H9 (cell line): Measurements from ENCODE around the gene IFFO2. TPM values are rescaled to one million over a fixed set of nuclear protein-coding genes. Genes with fewer than 3 reads are reported as not detected.

Source experiments
- DNase-seq: peaks from one replicate; pipeline ENCODE4 v3.0.0-alpha.2; 2017
- H2AFZ ChIP-seq: one replicate; pipeline ENCODE4 v1.6.1; 2013; ENCODE audit warnings: mild to moderate bottlenecking, low read length, control low read depth, moderate library complexity
- H2AK5ac ChIP-seq: 2 replicates; pipeline ENCODE4 v1.6.1; 2013; ENCODE audit warnings: low read length, control low read depth, mixed read lengths; ENCODE audit not compliant: insufficient read length
- H2BK120ac ChIP-seq: one replicate; pipeline ENCODE4 v1.6.1; 2013; ENCODE audit warnings: low read depth, mild to moderate bottlenecking, low read length, control low read depth, inconsistent platforms; ENCODE audit not compliant: poor library complexity, severe bottlenecking
- H2BK12ac ChIP-seq: 2 replicates; pipeline ENCODE4 v1.6.1; 2013; ENCODE audit warnings: low read length, control low read depth, mixed read lengths, low read depth; ENCODE audit not compliant: insufficient read length
- H2BK15ac ChIP-seq: 2 replicates; pipeline ENCODE4 v1.6.1; 2013; ENCODE audit warnings: low read depth, low read length, control low read depth
- H2BK20ac ChIP-seq: one replicate; pipeline ENCODE4 v1.6.1; 2013; ENCODE audit warnings: low read depth, mild to moderate bottlenecking, low read length, control low read depth, inconsistent platforms; ENCODE audit not compliant: poor library complexity, severe bottlenecking
- H2BK5ac ChIP-seq: 2 replicates; pipeline ENCODE4 v1.6.1; 2013; ENCODE audit warnings: low read length, control low read depth, mixed read lengths; ENCODE audit not compliant: insufficient read length
- H3K14ac ChIP-seq: 2 replicates; pipeline ENCODE4 v1.6.1; 2013; ENCODE audit warnings: low read length, control low read depth; ENCODE audit not compliant: insufficient read depth
- H3K18ac ChIP-seq: 2 replicates; pipeline ENCODE4 v1.6.1; 2013; ENCODE audit warnings: low read depth, mild to moderate bottlenecking, mixed read lengths, low read length, control low read depth; ENCODE audit not compliant: insufficient read length
- H3K23ac ChIP-seq: 2 replicates; pipeline ENCODE4 v1.6.1; 2013; ENCODE audit warnings: low read length, control low read depth, mixed read lengths, low read depth; ENCODE audit not compliant: insufficient read length
- H3K23me2 ChIP-seq: 2 replicates; pipeline ENCODE4 v1.6.1; 2013; ENCODE audit warnings: low read depth, mild to moderate bottlenecking, mixed read lengths, low read length, control low read depth; ENCODE audit not compliant: insufficient read length, poor library complexity, severe bottlenecking
- H3K27ac ChIP-seq: 2 replicates; pipeline ENCODE4 v1.5.1; 2013; ENCODE audit warnings: low read length, control low read depth, mixed read lengths, low read depth; ENCODE audit not compliant: insufficient read length
- H3K27me3 ChIP-seq: 2 replicates; pipeline ENCODE4 v1.6.1; 2013; ENCODE audit warnings: low read length, control low read depth, inconsistent platforms; ENCODE audit not compliant: insufficient read depth
- H3K4ac ChIP-seq: 2 replicates; pipeline ENCODE4 v1.6.1; 2013; ENCODE audit warnings: low read depth, mild to moderate bottlenecking, control low read depth, inconsistent platforms, low read length, moderate library complexity
- H3K4me1 ChIP-seq: 2 replicates; pipeline ENCODE4 v1.6.1; 2013; ENCODE audit warnings: low read length, control low read depth, inconsistent platforms; ENCODE audit not compliant: insufficient read depth
- H3K4me2 ChIP-seq: 2 replicates; pipeline ENCODE4 v1.6.1; 2013; ENCODE audit warnings: low read length, control low read depth, mixed read lengths; ENCODE audit not compliant: insufficient read length, insufficient read depth
- H3K56ac ChIP-seq: 2 replicates; pipeline ENCODE4 v1.6.1; 2013; ENCODE audit warnings: low read depth, mild to moderate bottlenecking, mixed read lengths, low read length, control low read depth; ENCODE audit not compliant: insufficient read length
- H3K79me1 ChIP-seq: 2 replicates; pipeline ENCODE4 v1.6.1; 2013; ENCODE audit warnings: low read depth, mild to moderate bottlenecking, moderate library complexity, low read length, control low read depth, inconsistent platforms; ENCODE audit not compliant: insufficient read depth, poor library complexity, severe bottlenecking
- H3K79me2 ChIP-seq: 2 replicates; pipeline ENCODE4 v1.6.1; 2013; ENCODE audit warnings: low read length, control low read depth, inconsistent platforms; ENCODE audit not compliant: insufficient read depth
- H3K9ac ChIP-seq: 2 replicates; pipeline ENCODE4 v1.6.1; 2013; ENCODE audit warnings: low read length, control low read depth, mixed read lengths; ENCODE audit not compliant: insufficient read length; ENCODE audit errors: extremely low read depth
- H3K9me3 ChIP-seq: one replicate; pipeline ENCODE4 v1.6.1; 2013; ENCODE audit warnings: low read depth, low read length, inconsistent platforms; ENCODE audit not compliant: control insufficient read depth
- H3T11ph ChIP-seq: one replicate; pipeline ENCODE4 v1.6.1; 2013; ENCODE audit warnings: mild to moderate bottlenecking, low read length, control low read depth, inconsistent platforms
- H4K20me1 ChIP-seq: one replicate; pipeline ENCODE4 v1.6.1; 2013; ENCODE audit not compliant: control insufficient read depth, insufficient read length, insufficient read depth
- H4K5ac ChIP-seq: 2 replicates; pipeline ENCODE4 v1.6.1; 2013; ENCODE audit warnings: low read depth, mild to moderate bottlenecking, mixed read lengths, low read length, control low read depth; ENCODE audit not compliant: insufficient read length
- H4K8ac ChIP-seq: replicated peaks from 2 replicates; pipeline ENCODE4 v1.6.1; 2013; ENCODE audit warnings: low read length, control low read depth, mixed read lengths, low read depth; ENCODE audit not compliant: insufficient read length
- H4K91ac ChIP-seq: 2 replicates; pipeline ENCODE4 v1.6.1; 2013; ENCODE audit warnings: low read depth, mild to moderate bottlenecking, moderate library complexity, mixed read lengths, low read length, control low read depth; ENCODE audit not compliant: insufficient read length
- H3K27ac Mint-ChIP-seq, 3 experiments: 2 replicates in 2 of 3; 3 replicates in 1 of 3; pipeline ENCODE4 v1.8.0; 2020 to 2021; ENCODE audit warnings: mixed read lengths in 3 of 3, mild to moderate bottlenecking in 1 of 3, moderate library complexity in 1 of 3
- H3K27me3 Mint-ChIP-seq: 2 replicates; pipeline ENCODE4 v1.8.0; 2021; ENCODE audit warnings: low read depth, mild to moderate bottlenecking, moderate library complexity, mixed read lengths
- H3K36me3 Mint-ChIP-seq, 3 experiments: 2 replicates in 2 of 3; 3 replicates in 1 of 3; pipeline ENCODE4 v1.8.0; 2020 to 2021; ENCODE audit warnings: low read depth in 3 of 3, mixed read lengths in 3 of 3; ENCODE audit not compliant: insufficient read depth in 1 of 3
- H3K4me1 Mint-ChIP-seq, 2 experiments: 2 replicates each; pipeline ENCODE4 v1.8.0; 2020; ENCODE audit warnings: mixed read lengths in 2 of 2
- H3K4me3 Mint-ChIP-seq, 2 experiments: 2 replicates in 1 of 2; 3 replicates in 1 of 2; pipeline ENCODE4 v1.8.0; 2020 to 2021; ENCODE audit warnings: mild to moderate bottlenecking in 2 of 2, mixed read lengths in 2 of 2, moderate library complexity in 1 of 2
- H3K9me3 Mint-ChIP-seq, 2 experiments: 2 replicates in 1 of 2; 3 replicates in 1 of 2; pipeline ENCODE4 v1.8.0; 2020; ENCODE audit warnings: mild to moderate bottlenecking in 2 of 2, mixed read lengths in 2 of 2, moderate library complexity in 1 of 2
- CTCF ChIP-seq: fragments of 200-600 bp; sonication (generic); conservative IDR thresholded peaks from 3 replicates; pipeline ENCODE4 v1.8.0; 2021; ENCODE audit warnings: antibody characterized with exemption, mild to moderate bottlenecking
- WGBS: extraction: QIAGEN DNeasy Blood & Tissue Kit; methylation state at CpG from one replicate; pipeline ENCODE4 v1.1.7; 2013; ENCODE audit warnings: missing lambda C conversion rate, low lambda C conversion rate, mixed read lengths; ENCODE audit not compliant: insufficient read length; ENCODE audit errors: extremely low coverage; 5-methylcytosine and 5-hydroxymethylcytosine counted together
- total RNA-seq: library from RNA; stranded (reverse); gene quantifications from 2 replicates; pipeline ENCODE4 v1.2.1, GENCODE V29; 2021

The IFFO2 gene
- total RNA-seq, 1 experiment from 2014 or later: 3.6 TPM

- Histone ChIP-seq H3K9ac (no peak overlapping the region), H4K8ac (peak overlapping the region; percentile 2), H3K9me3 (no peaks in the 10 kb centered on the region), H4K5ac (peak overlapping the region; percentile 13), H3K4ac (no peak overlapping the region), H3T11ph (no peak overlapping the region), H2BK12ac (no peak overlapping the region), H4K91ac (no peak overlapping the region), H3K4me2 (no peak overlapping the region), H3K23ac (no peak overlapping the region), H3K4me1 (no peaks in the 10 kb centered on the region), H2BK15ac (no peak overlapping the region), H3K27me3 (no peaks in the 10 kb centered on the region; the same call in 1 of the 2 replicates), H3K14ac (no peak overlapping the region), H3K27ac (no peak overlapping the region), H3K79me2 (no peaks in the 10 kb centered on the region), H3K23me2 (no peaks in the 10 kb centered on the region), H2BK20ac (no peak overlapping the region), H2AK5ac (no peak overlapping the region), H2AFZ (no peak overlapping the region), H2BK120ac (no peak overlapping the region), H4K20me1 (no peaks in the 10 kb centered on the region), H3K56ac (peak overlapping the region; percentile 23), H3K18ac (no peak overlapping the region), H3K79me1 (no peaks in the 10 kb centered on the region), H2BK5ac (no peak overlapping the region)
- TF ChIP-seq CTCF: no peak
- DNase-seq: no peak
- Mint-ChIP-seq H3K27me3 (peaks cover 27% of the 10 kb centered on the region), H3K36me3 (no peaks in the 10 kb centered on the region), H3K9me3 (no peaks in the 10 kb centered on the region), H3K4me3 (no peak overlapping the region), H3K4me1 (no peaks in the 10 kb centered on the region), H3K27ac (no peak overlapping the region)
- 100% methylated on average over 4 of the region's 7 CpGs for WGBS
Observed at GRCh38 chr1:18858070-18858688, 98.3 kb downstream of the IFFO2 start.
